K562 (cell line): ENCODE data around the gene RCE1. TPM values are rescaled to one million over a fixed set of nuclear protein-coding genes. Genes with fewer than 3 reads are reported as not detected.

Experiments
- CBFA2T2 ChIP-seq: fragments of 450-650 bp; conservative IDR thresholded peaks from 2 replicates; pipeline ENCODE4 v1.6.1; 2017; ENCODE audit warnings: mild to moderate bottlenecking
- CHD1 ChIP-seq: fragments of 200-600 bp; sonication (generic); IDR thresholded peaks from one replicate; pipeline ENCODE4 v1.6.1; 2012; ENCODE audit warnings: mild to moderate bottlenecking, moderate library complexity, low read length, inconsistent platforms
- ETS2 ChIP-seq: IDR thresholded peaks from 2 replicates; pipeline ENCODE4 v1.6.1; 2016; ENCODE audit warnings: borderline replicate concordance, missing genetic modification characterization, mild to moderate bottlenecking, moderate library complexity, missing compliant biosample characterization; ENCODE audit not compliant: poor library complexity, severe bottlenecking
- GATAD2B ChIP-seq: fragments of 450-650 bp; IDR thresholded peaks from 2 replicates; pipeline ENCODE4 v1.6.1; 2017; ENCODE audit warnings: mild to moderate bottlenecking, borderline replicate concordance
- GTF2E2 ChIP-seq: fragments of 200-800 bp; sonication (Bioruptor generic); IDR thresholded peaks from 2 replicates; pipeline ENCODE4 v1.6.1; 2016; ENCODE audit warnings: missing genetic modification characterization, missing compliant biosample characterization
- JUNB ChIP-seq: fragments of 450-650 bp; formaldehyde crosslinking; conservative IDR thresholded peaks from 2 replicates; pipeline ENCODE4 v1.4.0; 2020; ENCODE audit warnings: mild to moderate bottlenecking
- KLF1 ChIP-seq: fragments of 450-650 bp; IDR thresholded peaks from 2 replicates; pipeline ENCODE4 v1.6.1; 2016; ENCODE audit warnings: missing genetic modification characterization, missing compliant biosample characterization
- KLF13 ChIP-seq: fragments of 450-650 bp; IDR thresholded peaks from 2 replicates; pipeline ENCODE4 v1.6.1; 2016; ENCODE audit warnings: missing genetic modification characterization, low read depth, mild to moderate bottlenecking, missing compliant biosample characterization, moderate library complexity, borderline replicate concordance
- MCM2 ChIP-seq: fragments of 450-650 bp; IDR thresholded peaks from 2 replicates; pipeline ENCODE4 v1.6.1; 2017; ENCODE audit warnings: low read depth, mild to moderate bottlenecking
- MECOM ChIP-seq: fragments of 250-450 bp; sonication (Bioruptor Pico); IDR thresholded peaks from 2 replicates; pipeline ENCODE4 v1.8.0; 2022; ENCODE audit warnings: inconsistent platforms
- MYC ChIP-seq, 2 experiments: fragments of 250-450 bp in 1 of 2; sonication (Bioruptor Pico) in 1 of 2; IDR thresholded peaks; 2 replicates each; pipeline versions ENCODE4 v1.5.1 to v1.6.1; 2012 to 2021; ENCODE audit warnings: low read depth in 2 of 2, borderline replicate concordance in 1 of 2, improper control_type of control experiment in 1 of 2, low read length in 1 of 2, mild to moderate bottlenecking in 1 of 2, moderate library complexity in 1 of 2
- POLR2G ChIP-seq: fragments of 200-400 bp; formaldehyde crosslinking; IDR thresholded peaks from 2 replicates; pipeline ENCODE4 v1.6.1; 2017; ENCODE audit warnings: low read depth, mild to moderate bottlenecking, antibody characterized with exemption, low read length, moderate library complexity
- RFX7 ChIP-seq: fragments of 250-450 bp; sonication (Bioruptor Pico); IDR thresholded peaks from 2 replicates; pipeline ENCODE4 v1.5.1; 2021; ENCODE audit warnings: mild to moderate bottlenecking
- ZFX ChIP-seq: sonication (generic); formaldehyde crosslinking; IDR thresholded peaks from 2 replicates; pipeline ENCODE4 v1.8.0; 2022; ENCODE audit warnings: mild to moderate bottlenecking, missing genetic modification reagents, moderate library complexity
- ZNF140 ChIP-seq: fragments of 250-450 bp; sonication (Bioruptor Pico); IDR thresholded peaks from 2 replicates; pipeline ENCODE4 v1.8.0; 2021; ENCODE audit warnings: moderate library complexity, mild to moderate bottlenecking, inconsistent platforms
- ZNF561 ChIP-seq: fragments of 450-650 bp; formaldehyde crosslinking; conservative IDR thresholded peaks from 2 replicates; pipeline ENCODE4 v1.4.0; 2020; ENCODE audit warnings: mild to moderate bottlenecking, moderate library complexity
- polyA plus RNA-seq, 8 experiments: library from polyadenylated mRNA; depleted of rRNA in 4 of 8; stranded (reverse) in 5 of 8; unstranded in 3 of 8; fragments of >200 nt; fragmentation: Nextera tagmentation in 2 of 8; fragmentation: Illumina TruSeq in 1 of 8; extraction: Ambion mirVana in 2 of 8; extraction: Trizol in 1 of 8; gene quantifications; 2 replicates each; pipeline versions ENCODE4 v1.2.1 to v1.2.3, GENCODE V29; 2011 to 2014; ENCODE audit warnings: inconsistent platforms in 1 of 8, missing spikeins in 1 of 8
- total RNA-seq, 7 experiments: library from RNA; depleted of rRNA in 6 of 7; stranded (reverse); fragments of >200 nt in 6 of 7; fragmentation: Illumina TruSeq in 2 of 7; extraction: Trizol in 2 of 7; gene quantifications; 2 replicates each; pipeline versions ENCODE4 v1.2.1 to v1.2.3, GENCODE V29; 2011 to 2021; ENCODE audit warnings: low replicate concordance in 1 of 7
- TF ChIP-seq, protein P1 (sequence below): fragments of 450-650 bp; IDR thresholded peaks from 2 replicates; pipeline ENCODE4 v1.7.1; 2018; ENCODE audit warnings: mild to moderate bottlenecking, low read depth; ENCODE audit not compliant: partially characterized antibody
- TF ChIP-seq, protein P2 (sequence below): sonication (generic); formaldehyde crosslinking; IDR thresholded peaks from 2 replicates; pipeline ENCODE4 v1.8.1; 2023; ENCODE audit warnings: mild to moderate bottlenecking, missing genetic modification reagents
- TF ChIP-seq, protein P3 (sequence below): sonication (generic); IDR thresholded peaks from 2 replicates; pipeline ENCODE4 v1.6.1; 2016

Gene RCE1
- total and polyA plus RNA-seq, 9 of the 15 experiments (the other 6 are each of a cell fraction or from before 2014, with no cell fraction given) = 0.75 to 41.5 (median 15.1) TPM

DNA sequence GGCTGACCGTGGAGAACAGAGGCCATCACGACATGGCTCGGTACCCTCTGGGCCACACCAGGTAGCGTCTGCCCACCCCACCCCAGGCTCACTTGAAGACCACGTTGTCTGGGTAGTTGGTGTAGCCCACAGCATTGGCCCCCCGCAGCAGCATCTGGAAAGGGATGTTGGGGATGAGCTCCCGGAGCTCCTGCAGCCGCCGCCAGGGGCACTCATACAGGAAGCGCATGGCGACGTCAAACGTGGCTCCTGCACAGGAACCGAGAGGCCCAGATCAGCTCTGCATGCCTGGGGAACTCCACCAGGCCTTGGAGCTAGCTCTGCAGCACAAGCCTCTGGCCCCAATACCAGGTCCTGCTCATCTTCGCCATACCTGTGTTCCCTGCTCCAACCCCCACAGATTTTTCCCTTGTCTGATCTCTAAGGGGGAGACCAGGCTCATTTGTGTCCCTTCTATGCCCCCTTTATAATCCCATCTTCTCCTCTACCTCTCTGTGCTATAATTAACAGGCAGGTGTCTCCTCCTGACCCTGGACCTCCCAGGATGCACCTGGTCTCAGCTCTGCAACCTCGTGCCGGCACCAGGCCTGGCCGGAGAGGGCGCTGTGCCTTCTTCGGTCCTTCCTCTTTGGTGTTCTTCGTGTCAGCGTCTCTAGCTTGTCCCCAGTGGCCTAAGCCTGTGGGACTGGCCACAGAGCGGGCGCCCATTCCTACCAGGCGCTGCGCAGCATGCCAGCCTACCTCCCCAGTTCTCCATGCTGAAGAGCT is 8.6 kb downstream of the RCE1 start (continued):
- TF ChIP-seq, protein P1, sequence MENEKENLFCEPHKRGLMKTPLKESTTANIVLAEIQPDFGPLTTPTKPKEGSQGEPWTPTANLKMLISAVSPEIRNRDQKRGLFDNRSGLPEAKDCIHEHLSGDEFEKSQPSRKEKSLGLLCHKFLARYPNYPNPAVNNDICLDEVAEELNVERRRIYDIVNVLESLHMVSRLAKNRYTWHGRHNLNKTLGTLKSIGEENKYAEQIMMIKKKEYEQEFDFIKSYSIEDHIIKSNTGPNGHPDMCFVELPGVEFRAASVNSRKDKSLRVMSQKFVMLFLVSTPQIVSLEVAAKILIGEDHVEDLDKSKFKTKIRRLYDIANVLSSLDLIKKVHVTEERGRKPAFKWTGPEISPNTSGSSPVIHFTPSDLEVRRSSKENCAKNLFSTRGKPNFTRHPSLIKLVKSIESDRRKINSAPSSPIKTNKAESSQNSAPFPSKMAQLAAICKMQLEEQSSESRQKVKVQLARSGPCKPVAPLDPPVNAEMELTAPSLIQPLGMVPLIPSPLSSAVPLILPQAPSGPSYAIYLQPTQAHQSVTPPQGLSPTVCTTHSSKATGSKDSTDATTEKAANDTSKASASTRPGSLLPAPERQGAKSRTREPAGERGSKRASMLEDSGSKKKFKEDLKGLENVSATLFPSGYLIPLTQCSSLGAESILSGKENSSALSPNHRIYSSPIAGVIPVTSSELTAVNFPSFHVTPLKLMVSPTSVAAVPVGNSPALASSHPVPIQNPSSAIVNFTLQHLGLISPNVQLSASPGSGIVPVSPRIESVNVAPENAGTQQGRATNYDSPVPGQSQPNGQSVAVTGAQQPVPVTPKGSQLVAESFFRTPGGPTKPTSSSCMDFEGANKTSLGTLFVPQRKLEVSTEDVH = no peak
- TF ChIP-seq ETS2 (no peak), MYC (IDR thresholded peaks at IDR 0.05; ENCODE audit: low read depth, low read length) (peak; percentile 19; the same call in 1 of the 2 replicates), MYC (CRISPR knock-in tag; IDR thresholded peaks at IDR 0.05; ENCODE audit: borderline replicate concordance, low read depth) (no peak), POLR2G (peak; percentile 24; the same call in 1 of the 2 replicates), GATAD2B (no peak), MECOM (CRISPR knock-in tag) (no peak), MCM2 (no peak), ZNF561 (CRISPR knock-in tag) (no peak), RFX7 (CRISPR knock-in tag) (no peak), JUNB (no peak), KLF1 (tag) (no peak), KLF13 (no peak), GTF2E2 (tag) (no peak), ZFX (CRISPR knock-in tag) (no peak), CBFA2T2 (no peak), ZNF140 (CRISPR knock-in tag) (no peak), CHD1 (no peak)
- TF ChIP-seq, protein P2, sequence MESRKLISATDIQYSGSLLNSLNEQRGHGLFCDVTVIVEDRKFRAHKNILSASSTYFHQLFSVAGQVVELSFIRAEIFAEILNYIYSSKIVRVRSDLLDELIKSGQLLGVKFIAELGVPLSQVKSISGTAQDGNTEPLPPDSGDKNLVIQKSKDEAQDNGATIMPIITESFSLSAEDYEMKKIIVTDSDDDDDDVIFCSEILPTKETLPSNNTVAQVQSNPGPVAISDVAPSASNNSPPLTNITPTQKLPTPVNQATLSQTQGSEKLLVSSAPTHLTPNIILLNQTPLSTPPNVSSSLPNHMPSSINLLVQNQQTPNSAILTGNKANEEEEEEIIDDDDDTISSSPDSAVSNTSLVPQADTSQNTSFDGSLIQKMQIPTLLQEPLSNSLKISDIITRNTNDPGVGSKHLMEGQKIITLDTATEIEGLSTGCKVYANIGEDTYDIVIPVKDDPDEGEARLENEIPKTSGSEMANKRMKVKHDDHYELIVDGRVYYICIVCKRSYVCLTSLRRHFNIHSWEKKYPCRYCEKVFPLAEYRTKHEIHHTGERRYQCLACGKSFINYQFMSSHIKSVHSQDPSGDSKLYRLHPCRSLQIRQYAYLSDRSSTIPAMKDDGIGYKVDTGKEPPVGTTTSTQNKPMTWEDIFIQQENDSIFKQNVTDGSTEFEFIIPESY (CRISPR knock-in tag) = peak; percentile 62
- TF ChIP-seq, protein P3, sequence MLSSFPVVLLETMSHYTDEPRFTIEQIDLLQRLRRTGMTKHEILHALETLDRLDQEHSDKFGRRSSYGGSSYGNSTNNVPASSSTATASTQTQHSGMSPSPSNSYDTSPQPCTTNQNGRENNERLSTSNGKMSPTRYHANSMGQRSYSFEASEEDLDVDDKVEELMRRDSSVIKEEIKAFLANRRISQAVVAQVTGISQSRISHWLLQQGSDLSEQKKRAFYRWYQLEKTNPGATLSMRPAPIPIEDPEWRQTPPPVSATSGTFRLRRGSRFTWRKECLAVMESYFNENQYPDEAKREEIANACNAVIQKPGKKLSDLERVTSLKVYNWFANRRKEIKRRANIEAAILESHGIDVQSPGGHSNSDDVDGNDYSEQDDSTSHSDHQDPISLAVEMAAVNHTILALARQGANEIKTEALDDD = no peak
